ENCODE measurements around the gene ABCD1.

DNA sequence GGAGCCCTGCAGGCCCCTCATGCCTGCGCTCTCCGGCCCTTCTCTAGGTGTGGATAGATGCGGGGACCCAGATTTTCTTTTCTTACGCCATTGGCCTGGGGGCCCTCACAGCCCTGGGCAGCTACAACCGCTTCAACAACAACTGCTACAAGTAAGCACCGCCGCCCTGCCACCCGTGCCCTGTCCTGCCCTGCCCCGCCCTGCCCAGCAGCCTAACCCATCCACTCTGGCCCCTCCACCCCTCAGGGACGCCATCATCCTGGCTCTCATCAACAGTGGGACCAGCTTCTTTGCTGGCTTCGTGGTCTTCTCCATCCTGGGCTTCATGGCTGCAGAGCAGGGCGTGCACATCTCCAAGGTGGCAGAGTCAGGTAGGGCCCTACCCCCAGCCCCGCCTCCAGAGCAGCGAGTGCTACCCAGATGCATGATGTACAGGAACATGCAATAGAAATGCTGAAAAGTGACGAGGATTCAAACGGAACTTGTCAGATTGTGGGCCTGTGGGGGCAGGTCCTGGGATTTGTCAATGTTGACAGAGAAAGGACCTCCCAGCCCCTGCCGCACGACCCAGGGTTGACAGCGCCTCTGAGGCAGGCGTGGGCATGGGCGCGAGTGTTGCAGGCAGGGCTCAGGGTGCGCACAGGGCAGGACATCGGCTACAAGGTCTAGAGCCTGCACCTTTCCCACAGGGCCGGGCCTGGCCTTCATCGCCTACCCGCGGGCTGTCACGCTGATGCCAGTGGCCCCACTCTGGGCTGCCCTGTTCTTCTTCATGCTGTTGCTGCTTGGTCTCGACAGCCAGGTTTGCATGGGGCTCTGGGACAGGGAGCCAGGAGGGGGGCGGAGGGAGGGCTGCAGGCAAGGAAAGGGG lies 31.2 kb upstream of the ABCD1 start:
- TF ChIP-seq EP300 (IDR thresholded peaks at IDR 0.05), result no peak
- no peak for TF ChIP-seq CTCF (IDR thresholded peaks at IDR 0.05)
- TF ChIP-seq POLR2AphosphoS5 (IDR thresholded peaks at IDR 0.05), result no peak
- no peak for TF ChIP-seq POLR2A (IDR thresholded peaks at IDR 0.05)

Data from gastroesophageal sphincter (tissue), 3 donors.